GM18505 (cell line): ENCODE data around the gene ANO9.
"Not testable (repeated sequence)": the region's sequence is repeated elsewhere in the genome, so short reads cannot be mapped to it uniquely, and the experiment has no call there.

Experiments
- ATAC-seq: cut with Tn5 transposase; IDR thresholded peaks from one replicate; pipeline ENCODE4 v1.9.1; 2021; ENCODE audit not compliant: unreplicated experiment
- POLR2A ChIP-seq: IDR thresholded peaks from 4 replicates; pipeline ENCODE4 v1.6.1; 2011; ENCODE audit warnings: borderline replicate concordance; ENCODE audit not compliant: insufficient read depth, insufficient read length; ENCODE audit errors: extremely low read depth

The ANO9 gene

GRCh38 chr11:440065-441042 is 1.5 kb downstream of the ANO9 start:
- no peak for ATAC-seq
- no peak for TF ChIP-seq POLR2A

- no peak for TF ChIP-seq POLR2A
- no peak for ATAC-seq
These were observed 2.3 kb downstream of the ANO9 start for GRCh38 chr11:439315-440064.

GRCh38 chr11:438101-438844 is 3.5 kb downstream of the ANO9 start:
- no peak for ATAC-seq
- TF ChIP-seq POLR2A, result no peak

- no peak for TF ChIP-seq POLR2A
These were observed 4.5 kb downstream of the ANO9 start for GRCh38 chr11:437228-437870.

GRCh38 chr11:434999-435740 is 6.6 kb downstream of the ANO9 start:
- not testable (repeated sequence) for ATAC-seq

More at GRCh38 chr11:437228-437870, 4.5 kb downstream of the ANO9 start:
- no peak for ATAC-seq

GRCh38 chr11:434496-434895 is 7.3 kb downstream of the ANO9 start:
- no peak for ATAC-seq
- TF ChIP-seq POLR2A, result no peak

- ATAC-seq, result no peak
- no peak for TF ChIP-seq POLR2A
These were observed 8.2 kb downstream of the ANO9 start for GRCh38 chr11:433641-434040.

GRCh38 chr11:433111-433510 is 8.7 kb downstream of the ANO9 start:
- no peak for ATAC-seq
- TF ChIP-seq POLR2A, result no peak

GRCh38 chr11:432501-433100 is 9.2 kb downstream of the ANO9 start:
- TF ChIP-seq POLR2A, result no peak
- ATAC-seq, result no peak

GRCh38 chr11:431921-432320 is 9.9 kb downstream of the ANO9 start:
- ATAC-seq, result no peak
- no peak for TF ChIP-seq POLR2A

GRCh38 chr11:429931-430456 is 11.8 kb downstream of the ANO9 start:
- no peak for ATAC-seq
- TF ChIP-seq POLR2A, result no peak

- TF ChIP-seq POLR2A, result no peak
- ATAC-seq, result no peak
These were observed 12.4 kb downstream of the ANO9 start for GRCh38 chr11:429391-429790.
